ENCODE results near the gene CCDC110. TPM values are rescaled to one million over a fixed set of nuclear protein-coding genes. Genes with fewer than 3 reads are reported as not detected.

CCDC110 gene
- total and polyA plus RNA-seq, 2 of the 13 experiments (the other 11 are each of a cell fraction or from before 2014, with no cell fraction given) = not detected

DNA sequence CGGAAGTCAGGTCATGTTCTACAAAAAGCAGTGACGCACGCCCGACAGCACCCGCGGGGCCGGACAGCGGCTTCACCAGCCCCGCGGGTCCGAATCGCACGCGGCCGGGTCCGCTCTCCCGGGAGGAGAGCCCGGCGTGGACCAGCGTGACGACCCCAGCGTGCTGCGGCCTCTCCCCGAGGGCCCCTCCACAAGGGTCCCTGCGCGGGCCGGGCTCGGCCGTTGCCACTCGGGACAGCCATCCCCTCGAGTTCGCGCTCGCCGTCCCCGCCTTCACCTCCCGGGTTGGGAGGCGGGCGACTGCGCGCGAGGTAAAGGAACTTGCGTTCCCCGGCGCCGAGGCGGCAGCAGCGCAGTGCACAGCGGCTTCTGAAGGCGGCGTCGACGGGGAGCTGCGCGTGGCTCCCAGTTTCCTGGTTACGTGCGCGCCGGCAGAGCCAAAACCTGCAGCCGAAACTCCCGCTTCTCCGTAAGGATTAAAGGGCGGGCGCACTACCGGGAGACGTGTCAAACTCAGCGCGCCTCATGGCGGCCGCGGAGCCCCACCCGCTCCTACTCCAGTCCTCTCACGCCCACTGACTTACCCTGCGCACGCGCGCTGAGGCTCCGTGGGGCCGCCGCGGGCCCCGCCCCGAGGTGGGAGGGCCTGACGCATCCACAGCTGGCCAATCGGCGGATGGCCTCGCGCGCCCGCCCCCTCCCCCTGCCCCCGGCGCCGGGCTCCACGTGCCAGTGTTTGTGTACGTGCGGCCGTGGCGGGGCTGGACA, 75.4 kb downstream of the CCDC110 start:
- peak; percentile 96 for DNase-seq (ENCODE audit: low spot score)
- ChIA-PET POLR2A (interaction anchor here (0.5 to 2.7 kb wide), 9 partner anchors 10 to 195 kb away, joined by 3 to 30 read pairs (median 5); partner anchors contain the start of gene UFSP2), CTCF (ENCODE audit: low intra/inter-chr PET ratio, low total read pairs) (no interaction called here)
- 0% methylated on average over 3 of the region's 98 CpGs for WGBS (ENCODE audit: low lambda C conversion rate)
- no TSS peak for BruUV-seq (replicated peaks)
- no peak overlapping the region for H2AFZ ChIP-seq (ENCODE audit: low read length)
- no peaks in the 10 kb centered on the region for H3K27me3 ChIP-seq (ENCODE audit: control insufficient read depth in 1 of 2, insufficient read depth in 2 of 2, low read length in 2 of 2)
- intact Hi-C loops (cut with micrococcal nuclease; ENCODE audit: unreplicated experiment) (loop anchor here (5.0 kb wide), 1 partner anchor 194 kb away; the partner anchor contains the start of gene CFAP97), in situ Hi-C loops (cut with HindIII; ENCODE audit: extremely low pct_ligation_motif_present, low pct_unique_long_range_greater_than_20kb) (no loop called here)
- H3K36me3 ChIP-seq (replicated peaks in 1 of 2; ENCODE audit: control insufficient read depth in 1 of 2, insufficient read depth in 2 of 2, low read length in 2 of 2) = peaks cover 2 to 21% of the 10 kb centered on the region in 2 experiments; a peak in 3 of 5 replicates
- peak overlapping the region; percentile 65 to 75 (median 71); a peak in 5 of 6 replicates for H3K4me3 ChIP-seq (replicated peaks in 1 of 3; ENCODE audit: insufficient read depth in 1 of 3, low read depth in 2 of 3, low read length in 3 of 3)
- H3K79me2 ChIP-seq (ENCODE audit: insufficient read depth, low read length) = peaks cover 2% of the 10 kb centered on the region
- peak overlapping the region; percentile 77 for H3K9ac ChIP-seq (ENCODE audit: insufficient read depth, low read depth, low read length)
- no peaks in the 10 kb centered on the region; the same call in 1 of the 2 replicates for H4K20me1 ChIP-seq (ENCODE audit: insufficient read depth, low read length)
- peak; percentile 85 for ATAC-seq
- H3K4me1 ChIP-seq (ENCODE audit: insufficient read depth, low read length) = peaks cover 44% of the 10 kb centered on the region
- H3K9me3 ChIP-seq (ENCODE audit: low read length) = no peaks in the 10 kb centered on the region
- H3K27ac ChIP-seq (ENCODE audit: extremely low read length, insufficient read depth, low read length) = peak overlapping the region; percentile 95
- H3K4me2 ChIP-seq (ENCODE audit: low read depth, low read length) = peak overlapping the region; percentile 81
- peak; percentile 65 for FAIRE-seq
- TF ChIP-seq, protein P1, sequence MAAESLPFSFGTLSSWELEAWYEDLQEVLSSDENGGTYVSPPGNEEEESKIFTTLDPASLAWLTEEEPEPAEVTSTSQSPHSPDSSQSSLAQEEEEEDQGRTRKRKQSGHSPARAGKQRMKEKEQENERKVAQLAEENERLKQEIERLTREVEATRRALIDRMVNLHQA (CRISPR knock-in tag; IDR thresholded peaks at IDR 0.05) = no peak
- peak; percentile 98 for TF ChIP-seq KDM2A (CRISPR knock-in tag; IDR thresholded peaks at IDR 0.05; ENCODE audit: borderline replicate concordance, low read depth)
- TF ChIP-seq HNF4G (IDR thresholded peaks at IDR 0.05; ENCODE audit: borderline replicate concordance, low read depth, low read length) = 0 out of 2 replicates have a peak, but pooled peaks have one; percentile 5
- no peak for TF ChIP-seq HNF4G (CRISPR knock-in tag; IDR thresholded peaks at IDR 0.05; ENCODE audit: borderline replicate concordance, low read depth)
- TF ChIP-seq ZNF382 (CRISPR knock-in tag; IDR thresholded peaks at IDR 0.05; ENCODE audit: borderline replicate concordance) = peak; percentile 72; the same call in 1 of the 2 replicates
- TF ChIP-seq RXRA (CRISPR knock-in tag; IDR thresholded peaks at IDR 0.05) = peak; percentile 76
- TF ChIP-seq ZNF331 (CRISPR knock-in tag; IDR thresholded peaks at IDR 0.05) = no peak; the same call in 1 of the 2 replicates
- TF ChIP-seq, protein P2, sequence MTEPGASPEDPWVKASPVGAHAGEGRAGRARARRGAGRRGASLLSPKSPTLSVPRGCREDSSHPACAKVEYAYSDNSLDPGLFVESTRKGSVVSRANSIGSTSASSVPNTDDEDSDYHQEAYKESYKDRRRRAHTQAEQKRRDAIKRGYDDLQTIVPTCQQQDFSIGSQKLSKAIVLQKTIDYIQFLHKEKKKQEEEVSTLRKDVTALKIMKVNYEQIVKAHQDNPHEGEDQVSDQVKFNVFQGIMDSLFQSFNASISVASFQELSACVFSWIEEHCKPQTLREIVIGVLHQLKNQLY (CRISPR knock-in tag; IDR thresholded peaks at IDR 0.05) = peak; percentile 10; the same call in 1 of the 2 replicates
- peak; percentile 99 for TF ChIP-seq ARNT2 (CRISPR knock-in tag; IDR thresholded peaks at IDR 0.05; ENCODE audit: low read depth)
- TF ChIP-seq MBNL3 (CRISPR knock-in tag; conservative IDR thresholded peaks at IDR 0.05) = no peak
- no peak for TF ChIP-seq CEBPG (CRISPR knock-in tag; IDR thresholded peaks at IDR 0.05)
- TF ChIP-seq ZNF350 (CRISPR knock-in tag; IDR thresholded peaks at IDR 0.05; ENCODE audit: borderline replicate concordance, low read depth) = peak; percentile 79
- 0 out of 2 replicates have a peak, but pooled peaks have one; percentile 39 for TF ChIP-seq RARG (CRISPR knock-in tag; IDR thresholded peaks at IDR 0.05; ENCODE audit: low read depth)
- TF ChIP-seq SP5 (CRISPR knock-in tag; IDR thresholded peaks at IDR 0.05; ENCODE audit: borderline replicate concordance, low read depth) = peak; percentile 79
- peak; percentile 53; the same call in 1 of the 2 replicates for TF ChIP-seq ZBTB7A (CRISPR knock-in tag; IDR thresholded peaks at IDR 0.05)
- TF ChIP-seq, protein P3, sequence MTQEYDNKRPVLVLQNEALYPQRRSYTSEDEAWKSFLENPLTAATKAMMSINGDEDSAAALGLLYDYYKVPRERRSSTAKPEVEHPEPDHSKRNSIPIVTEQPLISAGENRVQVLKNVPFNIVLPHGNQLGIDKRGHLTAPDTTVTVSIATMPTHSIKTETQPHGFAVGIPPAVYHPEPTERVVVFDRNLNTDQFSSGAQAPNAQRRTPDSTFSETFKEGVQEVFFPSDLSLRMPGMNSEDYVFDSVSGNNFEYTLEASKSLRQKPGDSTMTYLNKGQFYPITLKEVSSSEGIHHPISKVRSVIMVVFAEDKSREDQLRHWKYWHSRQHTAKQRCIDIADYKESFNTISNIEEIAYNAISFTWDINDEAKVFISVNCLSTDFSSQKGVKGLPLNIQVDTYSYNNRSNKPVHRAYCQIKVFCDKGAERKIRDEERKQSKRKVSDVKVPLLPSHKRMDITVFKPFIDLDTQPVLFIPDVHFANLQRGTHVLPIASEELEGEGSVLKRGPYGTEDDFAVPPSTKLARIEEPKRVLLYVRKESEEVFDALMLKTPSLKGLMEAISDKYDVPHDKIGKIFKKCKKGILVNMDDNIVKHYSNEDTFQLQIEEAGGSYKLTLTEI (CRISPR knock-in tag; conservative IDR thresholded peaks at IDR 0.05) = no peak
- no peak for TF ChIP-seq MBD4 (IDR thresholded peaks at IDR 0.05; ENCODE audit: borderline replicate concordance, low read length)
- TF ChIP-seq, protein P4, sequence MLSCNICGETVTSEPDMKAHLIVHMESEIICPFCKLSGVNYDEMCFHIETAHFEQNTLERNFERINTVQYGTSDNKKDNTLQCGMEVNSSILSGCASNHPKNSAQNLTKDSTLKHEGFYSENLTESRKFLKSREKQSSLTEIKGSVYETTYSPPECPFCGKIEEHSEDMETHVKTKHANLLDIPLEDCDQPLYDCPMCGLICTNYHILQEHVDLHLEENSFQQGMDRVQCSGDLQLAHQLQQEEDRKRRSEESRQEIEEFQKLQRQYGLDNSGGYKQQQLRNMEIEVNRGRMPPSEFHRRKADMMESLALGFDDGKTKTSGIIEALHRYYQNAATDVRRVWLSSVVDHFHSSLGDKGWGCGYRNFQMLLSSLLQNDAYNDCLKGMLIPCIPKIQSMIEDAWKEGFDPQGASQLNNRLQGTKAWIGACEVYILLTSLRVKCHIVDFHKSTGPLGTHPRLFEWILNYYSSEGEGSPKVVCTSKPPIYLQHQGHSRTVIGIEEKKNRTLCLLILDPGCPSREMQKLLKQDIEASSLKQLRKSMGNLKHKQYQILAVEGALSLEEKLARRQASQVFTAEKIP (CRISPR knock-in tag; IDR thresholded peaks at IDR 0.05; ENCODE audit: borderline replicate concordance) = no peak
- peak; percentile 94 for TF ChIP-seq FOXK2 (IDR thresholded peaks at IDR 0.05)
- no peak for TF ChIP-seq ATF7 (IDR thresholded peaks at IDR 0.05)
- no peak for TF ChIP-seq ATF7 (CRISPR knock-in tag; IDR thresholded peaks at IDR 0.05)
